HL-60 (cell line): ENCODE data around the gene IQCH.
A peak's percentile ranks its signal among the peaks of the same experiment; 100 is the strongest.

Experiments
- DNase-seq, 2 experiments: peaks; one replicate each; pipeline ENCODE4 v3.0.0-alpha.2; 2010 to 2020; ENCODE audit warnings: low read depth in 1 of 2, low spot score in 1 of 2
- H3K27ac ChIP-seq: fragments of 250-450 bp; sonication (Bioruptor Pico); replicated peaks from 2 replicates; pipeline ENCODE4 v1.5.1; 2020; ENCODE audit warnings: mild to moderate bottlenecking, moderate library complexity
- H3K27me3 ChIP-seq: fragments of 250-450 bp; sonication (Bioruptor Pico); 2 replicates; pipeline ENCODE4 v1.5.1; 2021; ENCODE audit warnings: mild to moderate bottlenecking, moderate library complexity; ENCODE audit not compliant: insufficient read depth, poor library complexity, severe bottlenecking
- H3K4me3 ChIP-seq: replicated peaks from 2 replicates; pipeline ENCODE4 v1.5.1; 2011; ENCODE audit warnings: mild to moderate bottlenecking, control low read depth, low read length; ENCODE audit not compliant: insufficient read depth
- GABPA ChIP-seq: IDR thresholded peaks from 2 replicates; pipeline ENCODE4 v1.6.1; 2012; ENCODE audit warnings: low read depth
- POLR2AphosphoS5 ChIP-seq: IDR thresholded peaks from 2 replicates; pipeline ENCODE4 v1.6.1; 2012; ENCODE audit warnings: low read depth
- SPI1 ChIP-seq: IDR thresholded peaks from 2 replicates; pipeline ENCODE4 v1.6.1; 2012; ENCODE audit warnings: low read depth, mild to moderate bottlenecking, borderline replicate concordance
- TF ChIP-seq, protein P1 (sequence below): IDR thresholded peaks from one replicate; pipeline ENCODE4 v1.5.1; 2011; ENCODE audit warnings: low read length, control low read depth, inconsistent platforms; ENCODE audit not compliant: insufficient read depth
- TF ChIP-seq, protein P2 (sequence below): IDR thresholded peaks from 2 replicates; pipeline ENCODE4 v1.6.1; 2012; ENCODE audit warnings: low read depth; ENCODE audit not compliant: insufficient replicate concordance

The IQCH gene

DNA sequence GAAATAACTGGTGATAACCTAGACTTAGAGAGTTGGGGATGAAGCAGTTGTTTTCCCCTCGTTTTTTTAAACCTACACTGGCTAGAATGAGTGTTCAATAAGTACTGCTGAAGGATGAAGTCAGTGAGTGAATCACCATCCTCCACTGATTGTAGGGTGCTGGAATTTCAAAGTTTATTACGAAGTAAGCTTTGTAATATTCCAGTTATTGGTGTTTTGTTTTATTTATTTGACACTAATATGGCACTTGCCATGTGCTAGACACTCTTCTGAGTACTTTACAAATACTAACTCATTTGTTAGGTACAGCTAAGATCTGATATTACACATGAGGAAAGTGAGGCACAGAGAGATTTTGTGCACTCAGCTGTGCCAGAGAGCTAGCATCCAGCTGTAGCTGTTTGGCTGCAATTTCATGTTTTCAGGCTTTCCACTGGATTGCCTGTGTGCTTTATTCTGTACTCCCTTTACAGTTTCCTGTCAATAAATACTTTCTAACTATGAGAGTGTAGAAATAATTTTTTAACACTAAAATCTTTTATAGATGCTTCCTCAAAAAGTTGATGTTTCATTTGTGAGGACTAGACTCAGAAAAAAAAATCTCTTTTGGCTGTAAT is 293.8 kb downstream of the IQCH start:
- Histone ChIP-seq H3K27me3 (no peaks in the 10 kb centered on the region), H3K4me3 (no peak overlapping the region), H3K27ac (no peak overlapping the region)
- TF ChIP-seq, protein P1, sequence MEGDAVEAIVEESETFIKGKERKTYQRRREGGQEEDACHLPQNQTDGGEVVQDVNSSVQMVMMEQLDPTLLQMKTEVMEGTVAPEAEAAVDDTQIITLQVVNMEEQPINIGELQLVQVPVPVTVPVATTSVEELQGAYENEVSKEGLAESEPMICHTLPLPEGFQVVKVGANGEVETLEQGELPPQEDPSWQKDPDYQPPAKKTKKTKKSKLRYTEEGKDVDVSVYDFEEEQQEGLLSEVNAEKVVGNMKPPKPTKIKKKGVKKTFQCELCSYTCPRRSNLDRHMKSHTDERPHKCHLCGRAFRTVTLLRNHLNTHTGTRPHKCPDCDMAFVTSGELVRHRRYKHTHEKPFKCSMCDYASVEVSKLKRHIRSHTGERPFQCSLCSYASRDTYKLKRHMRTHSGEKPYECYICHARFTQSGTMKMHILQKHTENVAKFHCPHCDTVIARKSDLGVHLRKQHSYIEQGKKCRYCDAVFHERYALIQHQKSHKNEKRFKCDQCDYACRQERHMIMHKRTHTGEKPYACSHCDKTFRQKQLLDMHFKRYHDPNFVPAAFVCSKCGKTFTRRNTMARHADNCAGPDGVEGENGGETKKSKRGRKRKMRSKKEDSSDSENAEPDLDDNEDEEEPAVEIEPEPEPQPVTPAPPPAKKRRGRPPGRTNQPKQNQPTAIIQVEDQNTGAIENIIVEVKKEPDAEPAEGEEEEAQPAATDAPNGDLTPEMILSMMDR, result no peak
- TF ChIP-seq GABPA (no peak), POLR2AphosphoS5 (no peak), SPI1 (no peak)
- TF ChIP-seq, protein P2, sequence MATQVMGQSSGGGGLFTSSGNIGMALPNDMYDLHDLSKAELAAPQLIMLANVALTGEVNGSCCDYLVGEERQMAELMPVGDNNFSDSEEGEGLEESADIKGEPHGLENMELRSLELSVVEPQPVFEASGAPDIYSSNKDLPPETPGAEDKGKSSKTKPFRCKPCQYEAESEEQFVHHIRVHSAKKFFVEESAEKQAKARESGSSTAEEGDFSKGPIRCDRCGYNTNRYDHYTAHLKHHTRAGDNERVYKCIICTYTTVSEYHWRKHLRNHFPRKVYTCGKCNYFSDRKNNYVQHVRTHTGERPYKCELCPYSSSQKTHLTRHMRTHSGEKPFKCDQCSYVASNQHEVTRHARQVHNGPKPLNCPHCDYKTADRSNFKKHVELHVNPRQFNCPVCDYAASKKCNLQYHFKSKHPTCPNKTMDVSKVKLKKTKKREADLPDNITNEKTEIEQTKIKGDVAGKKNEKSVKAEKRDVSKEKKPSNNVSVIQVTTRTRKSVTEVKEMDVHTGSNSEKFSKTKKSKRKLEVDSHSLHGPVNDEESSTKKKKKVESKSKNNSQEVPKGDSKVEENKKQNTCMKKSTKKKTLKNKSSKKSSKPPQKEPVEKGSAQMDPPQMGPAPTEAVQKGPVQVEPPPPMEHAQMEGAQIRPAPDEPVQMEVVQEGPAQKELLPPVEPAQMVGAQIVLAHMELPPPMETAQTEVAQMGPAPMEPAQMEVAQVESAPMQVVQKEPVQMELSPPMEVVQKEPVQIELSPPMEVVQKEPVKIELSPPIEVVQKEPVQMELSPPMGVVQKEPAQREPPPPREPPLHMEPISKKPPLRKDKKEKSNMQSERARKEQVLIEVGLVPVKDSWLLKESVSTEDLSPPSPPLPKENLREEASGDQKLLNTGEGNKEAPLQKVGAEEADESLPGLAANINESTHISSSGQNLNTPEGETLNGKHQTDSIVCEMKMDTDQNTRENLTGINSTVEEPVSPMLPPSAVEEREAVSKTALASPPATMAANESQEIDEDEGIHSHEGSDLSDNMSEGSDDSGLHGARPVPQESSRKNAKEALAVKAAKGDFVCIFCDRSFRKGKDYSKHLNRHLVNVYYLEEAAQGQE, result no peak
- DNase-seq, result no peak

DNA sequence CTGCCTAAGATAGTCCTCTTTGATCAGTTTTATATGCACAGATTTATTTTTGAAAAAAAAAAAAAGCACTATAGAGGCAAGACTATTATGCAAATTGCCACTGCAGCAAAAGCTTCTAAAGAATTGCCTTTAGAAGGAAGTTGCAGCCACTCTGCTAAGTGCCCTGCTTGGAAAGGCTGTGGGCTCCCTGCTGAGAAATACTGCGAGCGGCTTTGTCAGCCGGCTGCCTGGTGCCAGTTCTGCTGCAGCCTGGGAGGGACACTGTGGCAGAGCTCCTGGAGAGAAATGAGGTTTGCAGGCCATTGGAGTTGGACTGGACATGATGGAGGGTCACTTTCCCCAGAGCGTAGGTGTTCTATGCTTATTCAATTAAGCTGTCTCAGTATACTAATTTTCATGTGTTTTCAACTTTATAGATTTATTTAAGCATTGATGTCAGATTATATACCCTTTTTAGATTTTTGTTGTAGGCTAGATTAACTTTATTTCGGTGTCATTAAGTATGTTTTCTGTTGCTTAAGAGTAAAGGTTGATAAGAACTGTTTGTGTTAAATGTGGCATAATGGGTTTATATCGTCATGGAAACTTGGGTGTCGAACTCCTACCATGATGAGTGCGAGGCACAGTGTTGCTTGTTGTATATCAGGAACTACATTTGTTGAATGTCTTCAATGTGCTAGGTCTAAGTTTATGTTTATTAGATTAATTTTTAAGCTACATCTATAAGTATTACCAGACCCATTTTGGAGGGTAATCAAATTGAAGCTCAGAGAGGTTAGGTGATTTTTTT is 294.5 kb downstream of the IQCH start:
- Histone ChIP-seq H3K4me3 (no peak overlapping the region), H3K27me3 (no peaks in the 10 kb centered on the region), H3K27ac (no peak overlapping the region)
- DNase-seq, result peak in 1 of 2 experiments; percentile 67
- TF ChIP-seq GABPA (no peak), SPI1 (no peak), POLR2AphosphoS5 (no peak)
- TF ChIP-seq, protein P2, result no peak
- TF ChIP-seq, protein P1, result no peak

DNA sequence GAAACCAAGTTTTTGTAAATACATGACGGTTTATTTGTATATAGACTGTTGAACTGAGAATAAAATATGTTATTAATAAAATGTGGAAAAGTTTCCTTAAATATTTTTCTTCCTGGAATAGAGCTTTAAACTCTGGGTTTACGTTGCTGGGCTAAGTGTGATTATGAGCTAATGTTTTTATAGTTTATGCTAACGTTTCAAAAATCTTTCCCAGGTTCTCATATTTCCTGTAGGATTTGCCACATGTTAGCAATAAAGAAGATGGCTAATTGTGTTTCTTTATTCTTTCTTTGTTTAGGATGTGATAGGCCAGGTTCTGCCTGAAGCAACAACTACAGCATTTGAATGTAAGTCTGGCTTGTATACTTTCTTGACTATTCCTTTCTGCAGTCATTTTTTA is 295.1 kb downstream of the IQCH start:
- DNase-seq, result no peak
- Histone ChIP-seq H3K4me3 (no peak overlapping the region), H3K27ac (no peak overlapping the region), H3K27me3 (no peaks in the 10 kb centered on the region)
- TF ChIP-seq SPI1, result no peak
- TF ChIP-seq, protein P1, result no peak
- TF ChIP-seq, protein P2, result no peak
- no peak for TF ChIP-seq GABPA
- TF ChIP-seq POLR2AphosphoS5, result no peak
